Astrocyte of the cerebellum (primary cell): Measurements from ENCODE around the gene RIPK1.

ENCODE experiments used
- DNase-seq: peaks from one replicate; pipeline ENCODE4 v3.0.0-alpha.2; 2011; ENCODE audit warnings: low read depth
- H3K4me3 ChIP-seq: 2 replicates; pipeline ENCODE4 v1.5.1; 2011; ENCODE audit warnings: mild to moderate bottlenecking, low read depth, low read length, moderate library complexity
- in situ Hi-C: cut with HindIII; loops from 2 replicates; pipeline ENCODE4 v1.10.0; 2017; ENCODE audit warnings: low sequenced_read_pairs
- TF ChIP-seq, protein P1 (sequence below): IDR thresholded peaks from 2 replicates; pipeline ENCODE4 v1.5.1; 2012; ENCODE audit warnings: low read length, low read depth, moderate library complexity, mild to moderate bottlenecking; ENCODE audit errors: missing control alignments

The RIPK1 gene

DNA sequence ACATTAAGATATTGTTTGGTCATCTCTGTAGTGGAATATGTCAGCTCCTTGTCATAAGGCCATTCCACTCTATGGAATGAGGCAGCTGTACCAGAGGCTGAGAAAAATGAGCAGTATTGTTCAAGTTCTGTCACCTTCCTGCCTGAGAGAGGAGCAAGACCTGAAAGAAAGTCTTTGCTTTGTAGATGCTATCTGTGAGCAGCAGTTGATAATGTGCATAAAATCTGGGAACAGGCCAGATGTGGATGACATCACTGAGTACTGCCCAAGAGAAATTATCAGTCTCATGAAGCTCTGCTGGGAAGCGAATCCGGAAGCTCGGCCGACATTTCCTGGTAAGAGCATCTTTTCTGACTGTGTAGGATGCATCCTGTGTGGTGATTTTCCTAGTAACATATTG lies 16.8 kb downstream of the RIPK1 start:
- in situ Hi-C loops: no loop called here
- no peak overlapping the region for H3K4me3 ChIP-seq
- TF ChIP-seq, protein P1, sequence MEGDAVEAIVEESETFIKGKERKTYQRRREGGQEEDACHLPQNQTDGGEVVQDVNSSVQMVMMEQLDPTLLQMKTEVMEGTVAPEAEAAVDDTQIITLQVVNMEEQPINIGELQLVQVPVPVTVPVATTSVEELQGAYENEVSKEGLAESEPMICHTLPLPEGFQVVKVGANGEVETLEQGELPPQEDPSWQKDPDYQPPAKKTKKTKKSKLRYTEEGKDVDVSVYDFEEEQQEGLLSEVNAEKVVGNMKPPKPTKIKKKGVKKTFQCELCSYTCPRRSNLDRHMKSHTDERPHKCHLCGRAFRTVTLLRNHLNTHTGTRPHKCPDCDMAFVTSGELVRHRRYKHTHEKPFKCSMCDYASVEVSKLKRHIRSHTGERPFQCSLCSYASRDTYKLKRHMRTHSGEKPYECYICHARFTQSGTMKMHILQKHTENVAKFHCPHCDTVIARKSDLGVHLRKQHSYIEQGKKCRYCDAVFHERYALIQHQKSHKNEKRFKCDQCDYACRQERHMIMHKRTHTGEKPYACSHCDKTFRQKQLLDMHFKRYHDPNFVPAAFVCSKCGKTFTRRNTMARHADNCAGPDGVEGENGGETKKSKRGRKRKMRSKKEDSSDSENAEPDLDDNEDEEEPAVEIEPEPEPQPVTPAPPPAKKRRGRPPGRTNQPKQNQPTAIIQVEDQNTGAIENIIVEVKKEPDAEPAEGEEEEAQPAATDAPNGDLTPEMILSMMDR: no peak
- no peak for DNase-seq

DNA sequence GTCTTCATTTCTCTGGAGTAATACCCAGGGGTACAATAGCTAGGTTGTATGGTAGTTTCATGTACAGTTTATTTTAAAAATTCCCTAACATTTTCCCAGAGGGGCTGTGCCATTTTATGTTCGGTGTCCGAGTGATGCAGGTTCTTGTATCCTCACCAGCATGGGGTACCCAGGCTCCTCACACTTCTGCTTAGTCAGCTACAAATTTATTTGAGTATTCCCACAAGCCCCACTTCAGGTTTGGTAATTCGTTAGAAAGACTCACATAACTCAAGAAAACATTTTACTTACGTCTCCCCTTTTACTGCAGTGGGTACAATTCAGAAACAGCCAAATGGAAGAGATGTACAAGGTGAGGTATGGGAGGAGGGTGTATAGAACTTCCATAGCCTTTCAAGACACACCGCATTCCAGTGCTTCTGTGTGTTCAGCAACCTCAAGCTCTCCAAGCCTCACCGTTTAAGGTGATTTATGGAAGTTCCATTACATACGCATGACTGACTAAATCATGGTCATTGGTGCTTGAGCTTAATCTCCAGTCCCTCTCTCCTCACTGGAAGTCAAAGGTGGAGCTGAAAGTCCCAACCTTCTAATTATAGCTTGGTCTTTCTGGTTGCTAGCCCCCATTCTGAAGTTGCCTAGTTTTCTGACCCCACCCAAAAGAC lies 18.1 kb downstream of the RIPK1 start:
- no peak overlapping the region for H3K4me3 ChIP-seq
- in situ Hi-C loops: no loop called here
- DNase-seq: no peak
- TF ChIP-seq, protein P1: no peak

DNA sequence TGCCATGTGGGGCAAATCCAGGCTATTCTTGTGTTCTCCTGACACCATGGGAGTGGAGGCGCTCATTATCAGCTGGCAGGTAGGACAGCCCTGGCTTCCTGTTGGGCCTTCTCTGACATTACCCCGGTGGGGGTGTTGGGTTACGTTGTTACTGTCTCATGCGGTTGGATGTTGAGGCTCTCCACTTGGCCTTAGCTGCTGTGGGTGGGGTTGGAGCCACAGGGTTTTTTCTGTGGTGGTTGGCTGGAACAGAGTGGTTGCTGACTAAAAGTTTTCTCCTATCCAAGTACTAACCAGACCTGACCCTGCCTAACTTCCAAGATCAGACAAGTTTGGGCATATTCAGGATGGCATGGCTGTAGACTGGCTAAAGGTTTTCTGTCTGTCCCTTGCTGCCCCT lies 20.2 kb downstream of the RIPK1 start:
- no peak for DNase-seq
- no peak overlapping the region for H3K4me3 ChIP-seq
- in situ Hi-C loops: no loop called here
- TF ChIP-seq, protein P1: no peak

DNA sequence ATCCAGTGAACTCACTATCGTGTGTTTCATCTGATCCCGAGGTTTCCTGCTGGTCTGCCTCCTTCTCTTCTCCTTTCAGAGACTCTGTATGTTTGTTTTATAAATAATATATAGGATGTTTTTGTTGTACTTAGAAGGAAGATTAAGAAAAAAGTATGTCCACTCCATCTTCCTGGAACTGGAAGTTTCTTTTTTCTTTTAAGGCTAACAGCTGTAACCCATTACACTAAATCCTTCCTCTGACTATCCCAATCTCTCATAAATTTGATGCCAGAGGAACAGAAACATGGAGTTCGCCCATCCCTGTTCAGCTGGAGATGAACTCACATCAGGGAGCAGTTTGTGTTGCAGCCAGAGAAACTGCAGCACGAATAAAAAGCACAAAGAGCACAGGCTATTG lies 20.7 kb downstream of the RIPK1 start:
- DNase-seq: no peak
- in situ Hi-C loops: no loop called here
- no peak overlapping the region for H3K4me3 ChIP-seq
- TF ChIP-seq, protein P1: no peak

DNA sequence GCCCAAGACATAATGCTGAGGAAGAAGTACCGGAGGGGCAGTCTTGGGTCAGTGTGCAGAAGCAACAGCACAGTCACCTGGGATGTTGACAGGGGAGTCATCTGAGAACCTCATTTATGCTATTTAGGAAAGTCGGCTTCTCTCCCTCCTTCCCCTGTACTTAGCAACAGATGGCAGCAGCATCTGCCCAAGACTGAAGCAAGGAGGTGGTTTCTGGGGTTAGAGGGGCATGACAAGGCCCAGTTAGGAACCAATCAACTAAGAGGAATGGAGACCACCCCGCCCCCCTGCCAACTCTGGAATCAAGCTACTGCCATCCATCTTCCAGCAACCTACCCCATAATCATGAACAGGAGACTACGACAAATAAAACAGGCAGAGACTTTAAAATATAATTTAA lies 21.7 kb downstream of the RIPK1 start:
- no peak overlapping the region for H3K4me3 ChIP-seq
- no peak for DNase-seq
- in situ Hi-C loops: no loop called here
- TF ChIP-seq, protein P1: no peak

DNA sequence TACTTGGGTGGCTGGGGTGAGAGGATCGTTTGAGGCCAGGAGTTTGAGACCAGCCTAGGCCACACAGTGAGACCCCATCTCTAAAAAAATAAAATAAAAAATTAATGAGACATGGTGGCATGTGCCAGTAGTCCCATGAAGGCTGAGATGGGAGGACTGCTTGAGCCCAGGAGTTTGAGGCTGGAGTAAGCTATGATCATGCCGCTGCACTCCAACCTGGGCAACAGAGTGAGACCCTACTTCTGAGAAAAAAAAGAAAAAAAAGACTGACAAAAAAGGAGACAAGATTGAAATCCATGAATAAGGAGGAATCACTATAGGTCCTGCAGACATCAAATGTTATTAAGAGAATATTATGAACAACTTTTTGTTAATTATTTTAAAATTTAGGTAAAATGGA lies 26.5 kb downstream of the RIPK1 start:
- in situ Hi-C loops: no loop called here
- TF ChIP-seq, protein P1: no peak
- DNase-seq: no peak
- no peak overlapping the region for H3K4me3 ChIP-seq
